ENCODE results near the gene BLOC1S4.
"Not testable (repeated sequence)": the region's sequence is repeated elsewhere in the genome, so short reads cannot be mapped to it uniquely, and the experiment has no call there.

The BLOC1S4 gene

GRCh38 chr4:6719611-6720179 is 3.7 kb downstream of the BLOC1S4 start:
- TF ChIP-seq FOXP2 (optimal IDR thresholded peaks at IDR 0.05; ENCODE audit: control extremely low read depth, extremely low read length, insufficient read depth) (no peak), POLR2AphosphoS5 (IDR thresholded peaks at IDR 0.05; ENCODE audit: borderline replicate concordance, low read depth, low read length) (no peak), EZH2 (IDR thresholded peaks at IDR 0.05) (no peak)
- H3K36me3 ChIP-seq (ENCODE audit: insufficient read depth, low read length): no peaks in the 10 kb centered on the region
- H3K9ac ChIP-seq (ENCODE audit: insufficient read length): no peak overlapping the region
- DNase-seq (ENCODE audit: low read depth, low spot score): no peak
- H3K4me3 ChIP-seq: no peak overlapping the region
- H3K9me3 ChIP-seq (ENCODE audit: low read depth, low read length): no peaks in the 10 kb centered on the region
- H3K27ac ChIP-seq: no peak overlapping the region

GRCh38 chr4:6720202-6720699 is 4.3 kb downstream of the BLOC1S4 start:
- DNase-seq (ENCODE audit: low read depth, low spot score): no peak
- Histone ChIP-seq H3K9me3 (ENCODE audit: low read depth, low read length) (no peaks in the 10 kb centered on the region), H3K9ac (ENCODE audit: insufficient read length) (no peak overlapping the region), H3K27ac (no peak overlapping the region), H3K4me3 (no peak overlapping the region), H3K36me3 (ENCODE audit: insufficient read depth, low read length) (no peaks in the 10 kb centered on the region)
- TF ChIP-seq FOXP2 (optimal IDR thresholded peaks at IDR 0.05; ENCODE audit: control extremely low read depth, extremely low read length, insufficient read depth): no peak
- no peak for TF ChIP-seq POLR2AphosphoS5 (IDR thresholded peaks at IDR 0.05; ENCODE audit: borderline replicate concordance, low read depth, low read length)

DNA sequence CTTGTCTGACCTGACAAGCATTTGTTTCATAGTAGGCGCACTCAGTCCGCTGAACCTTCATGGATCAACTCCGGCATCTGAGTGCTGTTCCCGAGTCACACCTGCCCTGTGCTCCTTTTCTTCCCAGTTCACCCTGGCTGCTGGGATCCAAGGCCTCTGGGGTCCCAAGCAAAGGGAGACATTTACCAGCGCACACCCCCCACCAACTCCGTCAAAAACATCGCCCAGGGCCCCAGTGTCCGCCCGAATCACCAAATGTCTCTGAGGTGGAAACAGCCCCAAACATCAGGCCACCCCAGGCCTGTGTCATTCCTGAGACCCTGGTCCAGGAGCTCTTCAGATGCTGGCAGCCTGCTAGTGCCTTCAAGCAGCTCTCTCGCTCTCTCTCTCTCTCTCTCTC is 5.1 kb downstream of the BLOC1S4 start:
- H3K9ac ChIP-seq (ENCODE audit: insufficient read length): no peak overlapping the region
- TF ChIP-seq EZH2 (IDR thresholded peaks at IDR 0.05) (no peak), POLR2AphosphoS5 (IDR thresholded peaks at IDR 0.05; ENCODE audit: borderline replicate concordance, low read depth, low read length) (no peak), FOXP2 (optimal IDR thresholded peaks at IDR 0.05; ENCODE audit: control extremely low read depth, extremely low read length, insufficient read depth) (no peak)
- H3K4me3 ChIP-seq: no peak overlapping the region
- no peak for DNase-seq (ENCODE audit: low read depth, low spot score)
- no peak overlapping the region for H3K27ac ChIP-seq
- no peaks in the 10 kb centered on the region for H3K9me3 ChIP-seq (ENCODE audit: low read depth, low read length)
- no peaks in the 10 kb centered on the region for H3K36me3 ChIP-seq (ENCODE audit: insufficient read depth, low read length)

DNA sequence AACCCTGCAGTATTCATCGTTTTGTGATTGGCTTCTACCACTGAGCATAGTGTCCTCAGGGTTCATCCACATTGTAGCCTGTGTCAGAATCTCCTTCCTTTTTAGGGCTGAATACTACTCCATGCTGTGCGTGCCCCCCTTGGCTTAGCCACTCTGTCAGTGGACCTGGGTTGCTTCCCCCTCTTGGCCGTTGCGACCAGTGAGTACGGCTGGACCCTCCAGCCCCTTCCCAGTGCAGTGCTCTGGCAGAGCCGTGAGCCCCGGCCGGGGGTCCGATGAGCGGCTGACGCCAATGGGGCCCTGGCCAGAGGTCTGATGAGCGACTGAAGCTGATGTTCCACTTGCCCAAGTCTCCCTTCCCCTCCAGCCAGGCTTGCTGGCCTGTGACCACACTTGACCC is 6.9 kb downstream of the BLOC1S4 start:
- TF ChIP-seq EZH2 (IDR thresholded peaks at IDR 0.05) (no peak), FOXP2 (optimal IDR thresholded peaks at IDR 0.05; ENCODE audit: control extremely low read depth, extremely low read length, insufficient read depth) (no peak), POLR2AphosphoS5 (IDR thresholded peaks at IDR 0.05; ENCODE audit: borderline replicate concordance, low read depth, low read length) (no peak)
- H3K27ac ChIP-seq: no peak overlapping the region
- no peaks in the 10 kb centered on the region for H3K36me3 ChIP-seq (ENCODE audit: insufficient read depth, low read length)
- no peak for DNase-seq (ENCODE audit: low read depth, low spot score)
- H3K9ac ChIP-seq (ENCODE audit: insufficient read length): no peak overlapping the region
- no peak overlapping the region for H3K4me3 ChIP-seq
- H3K9me3 ChIP-seq (ENCODE audit: low read depth, low read length): no peaks in the 10 kb centered on the region

GRCh38 chr4:6723851-6724250 is 7.9 kb downstream of the BLOC1S4 start:
- DNase-seq (ENCODE audit: low read depth, low spot score): no peak
- Histone ChIP-seq H3K9ac (ENCODE audit: insufficient read length) (no peak overlapping the region), H3K27ac (no peak overlapping the region), H3K9me3 (ENCODE audit: low read depth, low read length) (no peaks in the 10 kb centered on the region), H3K36me3 (ENCODE audit: insufficient read depth, low read length) (no peaks in the 10 kb centered on the region), H3K4me3 (no peak overlapping the region)
- TF ChIP-seq FOXP2 (optimal IDR thresholded peaks at IDR 0.05; ENCODE audit: control extremely low read depth, extremely low read length, insufficient read depth): no peak
- TF ChIP-seq POLR2AphosphoS5 (IDR thresholded peaks at IDR 0.05; ENCODE audit: borderline replicate concordance, low read depth, low read length): no peak
- TF ChIP-seq EZH2 (IDR thresholded peaks at IDR 0.05): no peak

DNA sequence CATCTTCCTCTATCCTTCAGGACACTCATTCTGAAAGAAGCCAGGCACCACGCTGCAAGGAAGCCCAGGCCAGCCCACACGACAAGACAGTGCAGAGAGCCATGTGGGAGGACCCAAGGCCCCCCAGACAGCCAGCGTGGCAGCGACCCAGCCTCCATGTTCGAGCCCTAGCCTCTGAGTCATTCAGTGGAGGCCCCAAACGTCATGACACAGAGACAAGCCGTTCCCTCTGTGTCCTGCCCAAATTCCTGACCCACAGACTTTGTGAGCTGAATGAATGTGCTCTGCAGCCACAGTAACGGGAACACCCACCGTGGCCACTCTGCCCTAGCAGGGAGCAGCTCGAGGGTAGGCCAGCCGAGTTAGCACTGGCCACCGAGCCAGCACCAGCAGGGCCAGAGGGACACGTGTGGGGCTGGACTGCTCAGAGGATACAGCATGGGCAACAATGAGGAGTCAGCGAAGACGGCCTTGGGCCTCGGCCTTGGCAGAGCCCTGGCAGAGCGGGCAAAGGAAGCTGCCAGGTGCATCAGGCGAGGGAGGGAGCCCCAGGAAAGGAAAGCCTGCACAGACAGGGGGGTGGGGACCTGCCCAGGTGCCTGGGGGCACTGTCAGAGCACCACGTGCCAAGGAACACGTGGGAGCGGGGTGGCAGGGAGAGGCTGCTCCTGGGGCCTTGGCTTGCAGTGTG is 8.6 kb downstream of the BLOC1S4 start:
- Histone ChIP-seq H3K4me3 (no peak overlapping the region), H3K36me3 (ENCODE audit: insufficient read depth, low read length) (no peaks in the 10 kb centered on the region), H3K9ac (ENCODE audit: insufficient read length) (no peak overlapping the region), H3K9me3 (ENCODE audit: low read depth, low read length) (no peaks in the 10 kb centered on the region), H3K27ac (no peak overlapping the region)
- TF ChIP-seq POLR2AphosphoS5 (IDR thresholded peaks at IDR 0.05; ENCODE audit: borderline replicate concordance, low read depth, low read length) (no peak), EZH2 (IDR thresholded peaks at IDR 0.05) (no peak), FOXP2 (optimal IDR thresholded peaks at IDR 0.05; ENCODE audit: control extremely low read depth, extremely low read length, insufficient read depth) (no peak)
- DNase-seq (ENCODE audit: low read depth, low spot score): no peak

DNA sequence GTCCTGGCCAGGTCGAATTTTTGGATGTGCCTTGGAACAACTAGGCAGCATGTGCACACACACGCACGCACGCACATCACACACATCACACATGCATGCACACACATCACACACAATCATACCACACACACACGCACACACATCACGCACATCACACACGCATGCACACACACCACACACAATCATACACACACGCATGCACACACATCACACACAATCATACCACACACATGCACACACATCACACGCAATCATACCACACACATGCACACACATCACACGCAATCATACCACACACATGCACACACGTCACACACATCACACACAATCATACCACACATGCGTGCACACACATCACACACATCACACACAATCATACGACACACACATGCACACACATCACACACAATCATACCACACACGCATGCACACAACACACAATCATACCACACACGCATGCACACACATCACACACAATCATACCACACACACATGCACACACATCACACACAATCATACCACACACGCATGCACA is 9.5 kb downstream of the BLOC1S4 start:
- H3K4me3 ChIP-seq; H3K27ac ChIP-seq; H3K9me3 ChIP-seq (ENCODE audit: low read depth, low read length); H3K36me3 ChIP-seq (ENCODE audit: insufficient read depth, low read length); H3K9ac ChIP-seq (ENCODE audit: insufficient read length); DNase-seq (ENCODE audit: low read depth, low spot score): not testable (repeated sequence)

DNA sequence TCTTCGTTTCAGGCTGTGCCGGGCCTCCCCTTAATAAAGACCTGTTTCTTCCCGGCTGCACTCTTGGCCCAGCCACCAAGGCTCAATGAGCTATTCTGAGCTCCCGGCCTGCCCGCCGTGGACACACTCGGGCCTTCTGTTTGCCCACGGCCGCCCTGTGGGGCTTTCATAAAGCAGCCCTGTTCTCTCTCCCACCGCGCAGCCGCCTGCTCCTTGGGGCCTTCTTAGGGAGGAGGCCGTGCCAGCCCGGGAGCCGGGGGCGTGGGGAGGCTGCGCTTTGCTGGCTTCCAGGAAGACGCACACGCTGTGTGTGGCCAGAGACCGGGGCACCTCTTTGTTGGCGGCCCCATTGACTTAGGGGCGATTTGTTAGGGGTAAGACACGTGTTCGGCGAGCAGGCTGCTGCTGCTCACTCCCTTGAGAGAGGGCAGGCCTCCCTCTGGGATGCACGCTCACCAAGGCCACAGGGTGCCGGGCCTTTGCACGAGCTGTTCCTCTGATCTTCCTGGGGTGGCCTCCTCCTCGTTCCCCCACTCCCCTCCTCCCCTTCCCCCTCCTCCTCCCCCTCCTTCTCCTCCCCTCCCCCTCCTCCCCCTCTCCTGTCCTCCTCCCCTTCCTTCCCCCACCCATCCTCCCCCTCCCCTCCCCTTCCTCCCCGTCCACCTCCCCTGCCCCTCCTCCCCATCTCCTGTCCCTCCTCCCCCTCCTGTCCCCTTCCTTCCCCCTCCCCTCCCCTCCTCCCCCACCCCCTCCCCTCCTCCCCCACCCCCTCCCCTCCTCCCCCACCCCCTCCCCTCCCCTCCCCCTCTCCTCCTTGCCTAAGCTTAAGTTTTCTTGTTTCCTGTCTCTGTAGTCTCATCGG is 11.3 kb downstream of the BLOC1S4 start:
- Histone ChIP-seq H3K27ac (no peak overlapping the region), H3K9ac (ENCODE audit: insufficient read length) (no peak overlapping the region), H3K4me3 (no peak overlapping the region), H3K36me3 (ENCODE audit: insufficient read depth, low read length) (no peaks in the 10 kb centered on the region), H3K9me3 (ENCODE audit: low read depth, low read length) (no peaks in the 10 kb centered on the region)
- TF ChIP-seq FOXP2 (optimal IDR thresholded peaks at IDR 0.05; ENCODE audit: control extremely low read depth, extremely low read length, insufficient read depth): no peak
- TF ChIP-seq POLR2AphosphoS5 (IDR thresholded peaks at IDR 0.05; ENCODE audit: borderline replicate concordance, low read depth, low read length): no peak
- no peak for TF ChIP-seq EZH2 (IDR thresholded peaks at IDR 0.05)
- no peak for DNase-seq (ENCODE audit: low read depth, low spot score)

All from SK-N-MC (cell line).